Mucosa of rectum (tissue), 2 donors: ENCODE measurements around the gene KLF16.
"Not testable (repeated sequence)": the region's sequence is repeated elsewhere in the genome, so short reads cannot be mapped to it uniquely, and the experiment has no call there.

Source experiments
- H3K27ac ChIP-seq, 2 donors: one replicate each; pipeline ENCODE4 v1.7.0; 2013; ENCODE audit warnings: inconsistent platforms in 2 of 2, low read depth in 2 of 2, low read length in 2 of 2
- H3K27me3 ChIP-seq, 2 donors: one replicate each; pipeline ENCODE4 v1.7.0; 2013; ENCODE audit warnings: low read length in 2 of 2; ENCODE audit not compliant: control insufficient read depth in 2 of 2, insufficient read depth in 2 of 2
- H3K36me3 ChIP-seq, 2 donors: one replicate each; pipeline ENCODE4 v1.7.0; 2013; ENCODE audit warnings: low read length in 2 of 2; ENCODE audit not compliant: control insufficient read depth in 2 of 2, insufficient read depth in 2 of 2
- H3K4me1 ChIP-seq, 2 donors: one replicate each; pipeline ENCODE4 v1.7.0; 2013; ENCODE audit warnings: low read length in 2 of 2, mild to moderate bottlenecking in 1 of 2; ENCODE audit not compliant: control insufficient read depth in 2 of 2, insufficient read depth in 2 of 2
- H3K4me3 ChIP-seq, 2 donors: one replicate each; pipeline ENCODE4 v1.7.0; 2013; ENCODE audit warnings: low read length in 2 of 2
- H3K9ac ChIP-seq, 2 donors: one replicate each; pipeline ENCODE4 v1.7.0; 2013; ENCODE audit warnings: low read length in 2 of 2, low read depth in 1 of 2, mild to moderate bottlenecking in 1 of 2
- H3K9me3 ChIP-seq, 2 donors: one replicate each; pipeline ENCODE4 v1.7.0; 2013; ENCODE audit warnings: low read length in 2 of 2; ENCODE audit not compliant: control insufficient read depth in 2 of 2
- donor health status: healthy.
- donor health status: Normal muscosa, but diverticular disease.

The KLF16 gene

GRCh38 chr19:1905110-1905862 is 41.9 kb upstream of the KLF16 start, which contains the start of the genes ADAT3 and SCAMP4:
TSS of gene ADAT3 (plus strand) at chr19:1905399. CDS start at chr19:1912048, 6,649 bp downstream.
TSS of gene SCAMP4 (plus strand) at chr19:1905399. CDS start at chr19:1915020, 9,621 bp downstream.
- peak within 1 kb of the TSS; percentile 74 to 77 for H3K9ac ChIP-seq
- peak within 1 kb of the TSS; percentile 90 to 93 for H3K4me3 ChIP-seq
- H3K9me3 ChIP-seq = no peaks in the 10 kb centered on the region
- peak within 1 kb of the TSS; percentile 86 to 87 for H3K27ac ChIP-seq
- H3K4me1 ChIP-seq = peaks cover 39 to 42% of the 10 kb centered on the region in 2 donors
- H3K36me3 ChIP-seq = no peaks in the 10 kb centered on the region
- H3K27me3 ChIP-seq = no peaks in the 10 kb centered on the region

- no peaks in the 10 kb centered on the region for H3K36me3 ChIP-seq
- H3K4me1 ChIP-seq = peaks cover 37 to 42% of the 10 kb centered on the region in 2 donors
- H3K27ac ChIP-seq = peak overlapping the region in 1 of 2 donors; percentile 87
- H3K9ac ChIP-seq = peak overlapping the region in 1 of 2 donors; percentile 38
- no peaks in the 10 kb centered on the region for H3K27me3 ChIP-seq
- H3K4me3 ChIP-seq = peak overlapping the region in 1 of 2 donors; percentile 45
- no peaks in the 10 kb centered on the region for H3K9me3 ChIP-seq
Observed at GRCh38 chr19:1904860-1905109, 41.4 kb upstream of the KLF16 start.

- H3K27ac ChIP-seq = peak overlapping the region in 1 of 2 donors; percentile 16
- no peak overlapping the region for H3K4me3 ChIP-seq
- H3K4me1 ChIP-seq = peaks cover 24 to 30% of the 10 kb centered on the region in 2 donors
- no peaks in the 10 kb centered on the region for H3K27me3 ChIP-seq
- no peak overlapping the region for H3K9ac ChIP-seq
- H3K36me3 ChIP-seq = no peaks in the 10 kb centered on the region
- no peaks in the 10 kb centered on the region for H3K9me3 ChIP-seq
Observed at GRCh38 chr19:1902923-1903322, 39.5 kb upstream of the KLF16 start.

GRCh38 chr19:1901940-1902404 is 38.6 kb upstream of the KLF16 start:
- H3K27me3 ChIP-seq = no peaks in the 10 kb centered on the region
- no peaks in the 10 kb centered on the region for H3K36me3 ChIP-seq
- H3K4me3 ChIP-seq = no peak overlapping the region
- peaks cover 22 to 27% of the 10 kb centered on the region in 2 donors for H3K4me1 ChIP-seq
- H3K9ac ChIP-seq = no peak overlapping the region
- H3K27ac ChIP-seq = peak overlapping the region in 1 of 2 donors; percentile 32
- H3K9me3 ChIP-seq = no peaks in the 10 kb centered on the region

- no peaks in the 10 kb centered on the region for H3K27me3 ChIP-seq
- no peak overlapping the region for H3K27ac ChIP-seq
- no peak overlapping the region for H3K4me3 ChIP-seq
- peaks cover 6 to 7% of the 10 kb centered on the region in 2 donors for H3K4me1 ChIP-seq
- no peak overlapping the region for H3K9ac ChIP-seq
- H3K9me3 ChIP-seq = no peaks in the 10 kb centered on the region
- no peaks in the 10 kb centered on the region for H3K36me3 ChIP-seq
Observed at GRCh38 chr19:1896508-1896907, 33.1 kb upstream of the KLF16 start.

GRCh38 chr19:1893791-1894190 is 30.4 kb upstream of the KLF16 start:
- peaks cover 6 to 7% of the 10 kb centered on the region in 2 donors for H3K4me1 ChIP-seq
- H3K9me3 ChIP-seq = no peaks in the 10 kb centered on the region
- H3K27ac ChIP-seq = no peak overlapping the region
- H3K27me3 ChIP-seq = no peaks in the 10 kb centered on the region
- no peaks in the 10 kb centered on the region for H3K36me3 ChIP-seq
- H3K9ac ChIP-seq = no peak overlapping the region
- no peak overlapping the region for H3K4me3 ChIP-seq

- Histone ChIP-seq H3K9ac (no peak overlapping the region), H3K4me1 (no peaks in the 10 kb centered on the region), H3K27ac (no peak overlapping the region), H3K36me3 (no peaks in the 10 kb centered on the region), H3K27me3 (no peaks in the 10 kb centered on the region), H3K4me3 (no peak overlapping the region), H3K9me3 (no peaks in the 10 kb centered on the region)
Observed at GRCh38 chr19:1889907-1890306, 26.5 kb upstream of the KLF16 start.

GRCh38 chr19:1888385-1888784 is 25.0 kb upstream of the KLF16 start:
- Histone ChIP-seq H3K27me3 (no peaks in the 10 kb centered on the region), H3K9me3 (no peaks in the 10 kb centered on the region), H3K27ac (no peak overlapping the region), H3K4me3 (no peak overlapping the region), H3K36me3 (no peaks in the 10 kb centered on the region), H3K4me1 (peaks cover 12 to 13% of the 10 kb centered on the region in 2 donors), H3K9ac (no peak overlapping the region)

- not testable (repeated sequence) for H3K9ac ChIP-seq, H3K9me3 ChIP-seq, H3K27me3 ChIP-seq, H3K4me3 ChIP-seq, H3K36me3 ChIP-seq, H3K27ac ChIP-seq
- peaks cover 20 to 28% of the 10 kb centered on the region in 2 donors for H3K4me1 ChIP-seq
Observed at GRCh38 chr19:1886360-1886759, 23.0 kb upstream of the KLF16 start.

- H3K27me3 ChIP-seq, H3K9me3 ChIP-seq, H3K36me3 ChIP-seq: not testable (repeated sequence)
- H3K27ac ChIP-seq = peak within 1 kb of the TSS; percentile 81 to 82
- H3K4me1 ChIP-seq = peaks cover 20 to 28% of the 10 kb centered on the region in 2 donors
- H3K9ac ChIP-seq = peak within 1 kb of the TSS; percentile 84 to 93
- H3K4me3 ChIP-seq = peak within 1 kb of the TSS; percentile 84 to 90
Observed at GRCh38 chr19:1885398-1886119, 22.2 kb upstream of the KLF16 start, which contains the start of gene ABHD17A. TSS of gene ABHD17A (minus strand) at chr19:1885496. CDS start at chr19:1881566, 3,930 bp downstream.
